Right renal cortex interstitium (tissue), 3 donors: Measurements from ENCODE around the gene PRPF19. TPM values are rescaled to one million over a fixed set of nuclear protein-coding genes. Genes with fewer than 3 reads are reported as not detected.
A peak's percentile ranks its signal among the peaks of the same experiment; 100 is the strongest.

Source experiments
- DNase-seq, 3 donors: peaks; one replicate each; pipeline ENCODE4 v3.0.0-alpha.2; 2013; ENCODE audit warnings: low read depth in 3 of 3, low spot score in 2 of 3
- polyA plus RNA-seq, 3 donors: library from polyadenylated mRNA; unstranded; fragments of 120-200 nt; gene quantifications; one replicate each; pipeline ENCODE4 v1.2.1, GENCODE V29; 2013; ENCODE audit not compliant: insufficient read length in 3 of 3

Gene PRPF19
- polyA plus RNA-seq, 3 donors = 132 to 140 (median 138) TPM

DNA sequence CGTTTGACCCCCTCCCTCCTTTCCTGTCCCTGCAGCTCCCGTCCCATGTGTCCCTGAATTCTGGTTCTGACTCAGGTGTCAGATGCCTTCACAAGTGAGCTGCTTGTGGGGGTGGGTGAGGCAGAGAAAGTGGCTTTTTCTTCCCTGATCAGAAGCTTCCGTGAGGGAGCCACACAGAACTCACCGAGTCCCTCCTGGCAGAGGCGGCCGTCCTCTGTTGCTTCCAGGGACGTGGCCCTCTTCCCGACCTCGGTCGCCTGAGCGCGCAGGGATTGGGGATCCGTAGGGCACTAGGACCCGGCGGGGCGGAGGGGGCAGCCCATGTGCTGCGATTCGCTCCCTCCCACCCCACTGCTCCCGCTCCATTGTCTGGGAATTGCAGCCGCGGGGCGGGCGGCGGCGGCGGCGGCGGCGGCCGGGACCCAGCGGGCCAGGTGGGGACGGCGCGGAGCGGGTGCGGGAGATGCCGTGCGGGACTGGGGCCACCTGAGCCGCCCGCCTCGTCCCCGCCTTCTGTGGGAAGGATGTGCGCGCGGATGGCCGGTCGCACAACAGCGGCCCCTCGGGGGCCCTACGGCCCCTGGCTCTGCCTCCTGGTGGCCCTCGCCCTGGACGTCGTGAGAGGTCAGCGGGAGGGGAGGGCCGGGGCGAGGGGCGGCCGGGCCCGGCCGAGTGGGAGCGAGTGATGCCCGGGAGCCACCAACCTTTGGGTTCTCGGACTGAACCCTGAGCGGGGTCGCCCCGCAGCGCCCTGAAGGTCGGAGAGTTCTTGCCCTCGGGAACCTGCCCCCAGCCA lies 17.9 kb upstream of the PRPF19 start, which contains the start of gene TMEM132A:
Gene TMEM132A (plus strand): TSS at position 351 of the 796 bp plus-strand sequence. CDS start 174 bp downstream, at position 525.
- DNase-seq = no peak

DNA sequence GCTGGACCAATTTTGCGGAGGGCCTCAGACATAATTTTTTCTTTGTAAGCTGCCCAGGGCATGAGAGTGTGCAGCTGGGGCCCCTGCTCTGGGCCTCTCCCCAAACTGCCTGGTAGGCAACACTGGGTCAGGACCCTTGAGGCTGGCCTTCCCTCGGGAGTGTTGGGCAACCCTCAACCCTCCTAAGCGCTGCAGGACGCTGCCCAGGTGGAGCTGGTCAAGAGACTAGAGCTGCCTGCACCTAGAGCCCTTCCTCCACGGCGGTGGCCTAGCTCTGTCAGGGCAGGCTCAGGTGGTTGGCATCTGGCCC lies 17.4 kb upstream of the PRPF19 start:
- DNase-seq = no peak

DNA sequence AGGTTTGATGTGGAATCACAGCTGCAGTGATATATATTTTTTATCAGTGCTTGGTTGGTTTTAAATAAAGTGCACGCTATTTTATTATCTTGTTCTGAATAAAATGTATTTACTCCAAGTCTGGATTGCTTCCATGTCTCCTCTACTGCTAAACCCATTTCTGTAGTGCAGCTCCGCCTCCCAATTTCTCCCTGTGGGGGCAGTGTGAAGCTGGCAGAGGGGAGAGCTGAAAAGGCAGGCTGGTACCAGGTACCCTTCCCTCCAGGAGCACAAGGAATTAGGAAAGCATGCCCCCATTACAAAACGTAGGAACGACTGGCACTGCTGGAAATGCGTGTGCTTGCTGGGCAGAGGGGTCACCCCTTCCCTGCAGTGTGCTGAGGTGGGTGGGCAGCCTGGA lies 16.9 kb upstream of the PRPF19 start:
- DNase-seq = no peak

DNA sequence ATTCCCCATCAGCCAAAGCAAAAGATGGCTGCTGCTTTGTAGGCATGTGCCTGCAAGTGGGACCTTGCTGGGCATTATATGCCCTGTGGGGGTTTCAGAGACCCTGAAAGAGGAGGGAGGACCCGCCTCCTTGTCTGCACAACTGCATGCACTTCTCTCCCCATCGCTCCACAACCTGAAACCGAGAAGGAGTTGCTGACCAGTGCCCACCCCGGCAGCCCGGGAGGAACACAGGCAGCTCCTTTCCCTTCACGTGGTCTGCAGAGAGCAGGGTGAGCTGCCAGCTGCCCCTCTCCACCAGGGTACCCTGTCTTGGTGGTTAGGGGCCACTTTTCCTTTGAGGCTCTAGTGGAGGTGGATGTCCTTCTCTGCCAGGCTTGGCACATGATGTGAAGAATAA lies 16.5 kb upstream of the PRPF19 start:
- DNase-seq = no peak

DNA sequence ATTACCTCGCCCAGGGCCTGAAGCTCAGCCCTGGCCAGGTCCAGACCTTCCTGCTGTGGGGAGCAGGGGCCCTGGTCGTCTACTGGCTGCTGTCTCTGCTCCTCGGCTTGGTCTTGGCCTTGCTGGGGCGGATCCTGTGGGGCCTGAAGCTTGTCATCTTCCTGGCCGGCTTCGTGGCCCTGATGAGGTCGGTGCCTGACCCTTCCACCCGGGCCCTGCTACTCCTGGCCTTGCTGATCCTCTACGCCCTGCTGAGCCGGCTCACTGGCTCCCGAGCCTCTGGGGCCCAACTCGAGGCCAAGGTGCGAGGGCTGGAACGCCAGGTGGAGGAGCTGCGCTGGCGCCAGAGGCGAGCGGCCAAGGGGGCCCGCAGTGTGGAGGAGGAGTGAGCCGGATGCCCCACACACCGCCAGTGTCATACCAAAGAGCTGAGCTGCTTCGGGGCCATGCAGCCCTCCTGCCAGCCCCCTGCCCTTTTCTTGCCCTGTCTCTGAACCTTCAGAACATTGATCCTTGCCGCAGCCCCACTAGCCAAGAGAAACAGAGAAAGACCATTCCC lies 15.5 kb upstream of the PRPF19 start:
- no peak for DNase-seq

DNA sequence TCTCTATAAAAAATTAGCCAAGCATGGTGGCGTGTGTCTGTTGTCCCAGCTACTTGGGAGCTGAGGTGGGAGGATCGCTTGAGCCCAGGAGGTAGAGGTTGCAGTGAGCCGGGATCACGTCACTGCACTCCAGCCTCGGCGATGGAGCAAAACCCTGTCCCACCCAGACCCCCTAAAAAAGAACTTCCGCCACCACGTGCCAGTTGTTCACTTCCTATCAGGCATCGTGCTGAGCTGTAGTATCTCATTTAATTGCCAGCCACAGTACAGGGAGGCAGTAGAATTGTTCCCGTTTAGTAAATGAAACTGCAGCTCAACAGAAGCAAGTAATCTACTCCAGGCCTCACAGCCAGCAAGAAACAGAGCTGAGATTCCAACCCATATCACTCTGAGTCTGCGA lies 14.9 kb upstream of the PRPF19 start:
- no peak for DNase-seq

DNA sequence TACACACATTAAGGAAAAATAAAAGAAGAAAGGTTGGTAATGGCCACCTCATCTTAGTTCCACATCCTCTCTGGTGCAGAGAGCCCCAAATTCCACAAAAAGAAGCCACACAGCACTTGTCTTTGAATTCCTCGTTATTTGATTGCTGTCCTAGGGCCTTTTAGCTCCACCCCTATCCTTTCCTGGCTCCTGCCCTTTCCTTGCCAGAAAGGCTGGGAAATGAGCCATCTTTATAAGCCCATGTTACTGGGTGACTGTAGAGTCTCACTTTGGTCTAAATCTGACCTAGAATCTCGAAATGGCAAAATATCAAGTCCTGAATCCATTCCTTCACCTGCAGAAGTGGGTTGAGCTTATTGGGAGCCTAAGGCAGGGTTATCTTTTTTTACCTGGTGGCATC lies 13.6 kb upstream of the PRPF19 start:
- no peak for DNase-seq

DNA sequence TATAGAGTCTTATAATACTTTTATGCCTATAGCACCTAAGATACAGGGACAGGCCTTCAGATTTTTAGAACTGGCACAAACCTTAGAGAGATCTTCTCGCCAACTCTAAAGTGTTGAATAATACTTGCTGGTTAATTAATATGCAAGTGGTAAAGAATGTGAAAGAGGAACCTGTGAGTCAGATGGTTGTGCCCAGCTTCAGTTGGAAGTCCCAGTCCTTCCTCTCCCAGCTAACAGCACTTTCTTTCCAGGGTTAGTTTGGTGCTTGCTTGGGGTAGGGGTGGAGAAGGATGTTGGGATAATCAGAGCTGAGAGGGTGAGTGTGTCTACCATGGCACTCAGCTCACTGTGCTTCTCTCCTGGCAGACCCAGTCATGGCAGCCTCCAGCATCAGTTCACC lies 12.9 kb upstream of the PRPF19 start:
- no peak for DNase-seq

DNA sequence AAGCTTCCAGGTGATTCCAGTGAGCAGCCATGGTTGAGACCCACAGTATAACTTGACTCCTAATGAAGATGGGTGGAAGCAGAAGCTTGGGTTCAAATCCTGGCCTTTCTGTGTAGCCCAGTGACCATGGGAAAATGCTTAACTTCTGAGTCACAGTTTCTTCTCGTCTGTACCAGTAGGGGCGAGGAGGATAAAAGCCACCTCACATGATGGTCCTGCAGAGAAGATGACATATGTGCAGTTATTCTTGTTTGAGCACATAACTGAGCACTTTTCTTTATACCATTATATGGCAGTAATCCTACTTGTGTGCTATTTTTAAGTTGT lies 12.5 kb upstream of the PRPF19 start:
- DNase-seq = no peak

DNA sequence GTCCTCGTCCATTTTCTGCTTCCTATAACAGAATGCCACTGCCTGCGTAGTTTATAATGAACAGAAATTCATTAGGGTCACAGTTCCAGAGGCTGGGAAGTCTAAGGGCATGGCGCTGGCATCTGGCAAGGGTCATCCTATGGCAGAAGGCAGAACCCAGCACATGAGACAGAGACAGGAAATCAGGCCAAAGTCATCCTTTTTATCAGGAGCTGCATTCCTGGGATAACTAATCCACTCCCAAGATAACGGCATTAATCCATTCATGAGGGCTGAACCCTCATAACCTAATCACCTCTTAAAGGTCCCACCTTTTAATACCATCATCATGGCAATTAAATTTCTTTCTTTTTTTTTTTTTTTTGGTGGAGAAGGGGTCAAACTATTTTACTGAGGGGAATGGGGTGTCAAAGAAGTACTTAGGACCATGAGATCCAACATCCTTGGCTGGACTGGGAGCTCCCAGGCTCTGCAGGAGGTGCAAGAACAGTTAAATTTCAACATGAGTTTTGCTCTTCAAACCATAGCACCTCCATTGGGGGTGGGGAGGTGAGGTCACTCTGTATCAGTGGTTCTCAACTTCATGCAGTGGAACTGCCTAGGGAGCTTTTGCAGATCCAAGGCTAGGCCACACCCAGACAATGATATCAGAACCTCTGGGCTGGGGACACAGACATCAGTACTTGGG lies 12.0 kb upstream of the PRPF19 start:
- DNase-seq = no peak

DNA sequence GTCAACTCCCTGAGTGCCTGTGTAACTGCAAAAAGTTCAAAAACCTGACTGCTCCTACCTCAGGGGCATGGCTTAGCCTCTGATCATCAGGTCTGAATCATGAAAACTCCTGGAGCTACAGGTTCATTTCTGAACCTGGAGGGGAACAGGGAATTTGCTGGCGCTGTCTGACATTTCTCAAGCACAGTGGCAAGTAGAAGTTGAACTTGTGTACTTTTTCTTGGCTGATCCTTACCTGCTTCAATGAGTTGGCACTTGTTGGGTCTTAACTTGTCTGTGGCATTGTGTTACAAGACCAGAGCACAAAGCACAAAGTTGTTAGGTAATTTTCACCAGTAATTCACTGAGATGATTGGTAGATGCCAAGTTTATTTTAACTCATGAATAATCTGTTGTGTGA lies 10.9 kb upstream of the PRPF19 start:
- DNase-seq = no peak

DNA sequence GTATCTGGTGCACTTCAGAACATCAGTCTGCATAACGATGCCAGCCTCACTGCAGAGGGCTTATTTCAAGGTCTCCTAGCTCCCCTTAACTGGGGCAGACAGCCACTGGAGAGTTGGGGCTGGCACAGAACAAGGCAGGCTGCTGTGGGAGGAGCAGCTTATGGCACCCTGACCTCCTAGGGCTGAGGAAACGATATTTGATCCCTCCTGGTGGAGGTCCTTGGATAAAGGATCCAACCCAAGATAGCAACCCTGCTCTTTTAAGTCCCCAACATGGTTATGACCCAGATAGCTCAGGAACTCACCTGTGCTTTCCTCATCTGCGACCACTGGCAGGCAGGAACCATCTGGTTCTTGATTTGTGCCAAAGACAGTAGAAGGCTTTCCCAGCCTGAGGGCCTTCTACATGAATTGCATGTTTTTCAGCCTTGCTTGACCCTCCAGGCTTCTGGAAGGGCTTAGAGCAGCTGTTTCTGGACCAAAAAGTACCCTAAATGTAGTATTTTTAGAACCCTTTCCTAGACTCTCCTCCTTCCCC lies 10.4 kb upstream of the PRPF19 start:
- no peak for DNase-seq

DNA sequence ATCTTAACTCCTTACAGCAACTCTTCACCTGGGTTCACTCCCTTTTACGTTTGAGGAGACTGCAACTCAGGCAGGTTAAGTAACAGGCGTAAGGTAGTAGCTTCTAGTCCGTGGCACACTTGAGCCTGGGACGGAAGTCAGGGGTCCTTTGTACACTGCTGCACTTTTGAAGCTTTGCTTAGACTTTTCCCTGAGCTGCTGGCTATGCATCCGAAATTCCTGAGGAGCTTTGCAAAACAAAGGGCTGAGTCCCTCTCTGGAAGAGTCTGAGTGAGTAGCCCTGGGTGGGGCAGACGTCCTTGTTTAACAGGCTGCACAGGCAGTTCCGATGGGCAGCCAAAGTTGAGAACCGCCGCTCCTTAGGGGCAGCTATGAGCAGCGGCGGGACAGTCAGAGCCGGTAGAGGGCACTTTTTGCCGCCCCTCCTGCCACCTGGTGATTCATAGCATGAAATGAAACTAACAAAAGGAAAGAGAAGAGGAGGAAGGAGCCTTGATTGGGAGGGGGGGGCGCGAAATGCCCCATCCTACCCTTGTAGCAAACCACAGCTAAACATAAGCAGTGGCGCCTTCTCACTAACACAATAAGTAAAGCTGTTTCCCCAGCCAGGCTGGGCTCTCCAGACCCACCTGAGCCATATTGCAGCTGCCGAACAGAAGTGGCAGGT lies 9.0 kb upstream of the PRPF19 start:
- DNase-seq = no peak

DNA sequence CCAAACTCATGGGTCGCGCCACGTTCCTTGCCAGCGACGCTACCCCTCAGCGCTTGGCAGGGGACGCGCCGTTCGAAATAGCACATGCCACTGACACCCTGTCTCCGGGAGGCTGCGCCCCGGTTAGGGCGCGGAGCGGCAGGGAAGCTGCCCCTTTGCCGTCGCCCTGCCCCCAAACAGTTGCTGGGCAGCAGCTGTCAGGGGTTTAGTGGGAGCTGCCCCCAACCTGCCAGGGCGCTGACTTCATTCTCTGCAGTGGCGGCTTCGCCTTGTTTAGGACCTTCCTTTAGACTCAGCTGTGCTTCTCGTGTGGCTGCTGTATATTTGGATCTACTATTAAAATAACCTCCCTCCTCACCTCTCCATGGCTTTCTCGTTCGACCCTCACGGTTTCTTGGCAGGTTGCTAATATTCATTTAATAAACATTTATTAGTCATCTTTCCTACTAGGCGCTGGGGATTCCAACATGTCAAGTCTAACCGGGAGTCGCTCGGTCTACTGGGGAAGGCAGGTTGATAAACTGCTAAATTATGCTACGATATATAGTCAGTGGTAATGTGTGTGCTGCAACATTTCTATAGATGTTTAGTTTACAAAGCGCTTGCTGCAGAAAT lies 8.4 kb upstream of the PRPF19 start:
- DNase-seq = no peak

DNA sequence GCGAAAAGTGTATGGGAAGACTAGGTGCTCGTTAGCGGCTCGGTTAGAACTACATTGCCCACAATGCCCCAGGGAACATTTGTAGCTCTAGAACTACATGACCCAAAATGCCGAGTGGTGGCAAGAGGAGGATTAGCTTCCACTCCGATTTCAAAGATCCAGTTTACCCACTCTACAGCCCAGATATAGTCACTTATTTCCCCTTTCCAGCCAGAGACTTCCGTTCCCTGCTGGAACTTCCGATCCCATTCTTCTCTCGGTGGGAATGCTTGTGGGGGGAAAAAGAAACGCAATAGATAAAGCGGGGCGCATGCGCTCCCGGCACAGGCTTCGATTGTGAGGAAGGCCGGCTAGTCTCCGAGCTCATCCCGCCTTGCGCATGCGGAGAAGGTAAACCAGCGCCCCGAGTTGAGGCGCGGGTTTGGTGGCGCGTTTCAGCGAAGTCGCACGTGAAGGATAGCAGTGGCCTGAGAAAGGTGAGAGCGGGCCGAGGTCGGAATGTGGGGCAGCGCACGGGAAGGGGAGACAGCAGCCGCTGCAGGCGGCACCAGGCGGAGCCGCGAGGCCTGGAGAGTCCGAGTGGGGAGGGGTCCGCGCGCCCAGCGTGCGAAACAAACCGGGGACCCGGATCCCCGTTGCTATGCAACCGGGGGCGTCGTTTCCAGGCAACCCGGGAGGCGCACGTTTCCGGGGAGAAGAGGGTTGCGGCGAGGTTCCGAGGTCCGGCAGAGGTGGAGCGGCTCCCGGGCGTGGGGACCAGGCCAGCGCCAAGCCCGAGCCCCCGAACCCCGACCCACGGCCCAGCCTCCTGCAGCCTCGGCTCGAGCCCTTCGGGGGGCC lies 7.6 kb upstream of the PRPF19 start, which contains the start of gene TMEM109:
Gene TMEM109 (plus strand): TSS at position 366 of the 840 bp plus-strand sequence. CDS start 5,536 bp downstream, outside the sequence.
- peak; percentile 87 for DNase-seq

DNA sequence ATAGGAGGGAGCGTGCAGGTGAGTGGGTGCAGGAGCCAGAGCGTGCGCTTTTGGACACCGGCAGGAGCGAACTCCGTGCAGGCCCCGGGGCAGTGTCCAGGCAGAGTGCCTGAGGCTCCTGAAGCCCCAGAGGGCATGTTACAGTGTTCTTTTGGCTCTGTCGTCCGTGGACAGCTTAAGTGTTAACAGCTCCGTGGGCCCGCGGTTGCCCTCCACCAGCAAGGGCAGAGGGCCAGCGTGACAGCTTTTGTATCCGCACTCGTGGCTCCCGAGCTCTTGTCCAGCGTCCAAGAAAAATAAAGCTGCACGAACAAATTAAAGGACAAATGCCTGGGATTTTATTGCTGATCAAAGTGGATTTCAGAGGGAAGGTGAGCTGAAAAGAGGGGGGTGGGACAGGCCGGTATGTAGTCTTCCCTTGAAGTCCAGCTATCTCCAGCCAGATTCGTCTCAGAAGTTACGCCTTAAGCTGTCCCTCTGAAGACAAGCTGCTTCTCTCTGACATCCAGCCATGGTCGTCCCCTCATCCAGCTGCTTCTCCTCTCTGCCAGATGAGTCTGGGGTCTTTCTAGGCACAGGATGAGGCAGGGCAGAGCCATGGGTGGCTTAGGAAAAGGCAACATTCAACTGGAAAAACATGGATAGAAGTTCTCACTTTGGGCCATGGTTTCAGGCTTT lies 6.6 kb upstream of the PRPF19 start:
- DNase-seq = no peak

DNA sequence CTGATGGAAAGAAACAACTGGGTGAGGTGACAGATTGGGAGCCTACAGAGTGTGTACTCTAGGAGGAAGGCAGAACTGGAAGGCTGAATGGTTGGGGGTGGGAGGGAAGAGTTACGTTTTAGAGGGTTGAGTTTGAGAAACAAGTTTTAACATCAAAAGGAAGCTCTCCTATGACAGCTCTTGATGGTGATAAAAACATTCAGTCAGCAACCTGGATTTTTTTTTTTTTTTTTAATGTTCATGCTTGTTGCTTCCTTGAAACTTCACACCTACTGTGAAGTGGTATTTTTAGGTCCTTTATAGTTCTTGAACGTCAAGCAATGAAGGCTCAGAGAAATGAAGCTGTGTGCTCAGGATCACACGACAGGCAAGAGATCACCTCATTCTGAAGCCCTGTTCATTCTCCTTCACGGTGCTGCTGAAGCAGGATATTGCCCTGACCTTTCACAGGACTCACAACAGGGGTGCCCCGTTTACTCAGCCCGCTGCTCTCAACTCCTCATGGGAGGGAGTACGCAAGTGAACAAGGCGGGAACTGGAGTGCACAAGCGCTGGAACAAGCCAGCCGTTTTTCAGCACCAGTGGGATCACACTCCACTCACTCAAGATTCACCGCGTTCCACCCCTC lies 6.0 kb upstream of the PRPF19 start:
- DNase-seq = no peak

DNA sequence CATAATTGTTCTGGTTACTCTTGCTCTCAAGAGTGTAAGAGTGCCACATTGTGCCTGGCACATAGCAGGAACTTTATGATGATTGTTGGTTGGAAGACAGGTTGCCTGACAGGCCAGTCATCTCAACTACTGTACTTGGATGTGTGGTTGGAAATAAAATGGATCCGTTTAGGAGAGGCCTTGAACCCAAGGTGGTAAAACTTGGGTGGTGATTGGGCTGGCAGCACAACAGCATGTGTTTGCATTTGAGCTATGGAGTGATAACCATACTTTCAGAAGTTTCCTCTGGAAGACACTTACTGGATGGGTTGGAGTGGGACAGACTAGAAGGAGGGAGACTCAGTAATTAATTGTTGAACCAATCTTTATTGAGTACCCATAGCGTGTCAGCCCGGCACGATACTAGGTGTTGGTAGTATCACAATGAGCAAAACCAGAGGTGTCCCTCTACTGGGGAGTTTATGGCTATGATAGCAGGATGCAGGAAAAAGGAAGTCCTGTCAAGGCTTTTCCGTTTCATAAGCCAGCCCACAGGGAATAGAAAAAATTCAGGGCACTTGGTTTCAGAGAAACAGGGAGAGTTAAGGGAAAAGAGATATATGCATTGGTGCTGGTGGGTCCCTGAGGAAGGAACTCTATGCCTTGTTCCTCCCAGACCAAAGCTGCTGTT lies 4.5 kb upstream of the PRPF19 start:
- no peak for DNase-seq
